ELR (cell line): ENCODE measurements around the gene KIZ.

Experiments used
- DNase-seq: peaks from one replicate; pipeline ENCODE4 v3.0.0-alpha.2; 2015; ENCODE audit warnings: low read depth

Gene KIZ, protein sequence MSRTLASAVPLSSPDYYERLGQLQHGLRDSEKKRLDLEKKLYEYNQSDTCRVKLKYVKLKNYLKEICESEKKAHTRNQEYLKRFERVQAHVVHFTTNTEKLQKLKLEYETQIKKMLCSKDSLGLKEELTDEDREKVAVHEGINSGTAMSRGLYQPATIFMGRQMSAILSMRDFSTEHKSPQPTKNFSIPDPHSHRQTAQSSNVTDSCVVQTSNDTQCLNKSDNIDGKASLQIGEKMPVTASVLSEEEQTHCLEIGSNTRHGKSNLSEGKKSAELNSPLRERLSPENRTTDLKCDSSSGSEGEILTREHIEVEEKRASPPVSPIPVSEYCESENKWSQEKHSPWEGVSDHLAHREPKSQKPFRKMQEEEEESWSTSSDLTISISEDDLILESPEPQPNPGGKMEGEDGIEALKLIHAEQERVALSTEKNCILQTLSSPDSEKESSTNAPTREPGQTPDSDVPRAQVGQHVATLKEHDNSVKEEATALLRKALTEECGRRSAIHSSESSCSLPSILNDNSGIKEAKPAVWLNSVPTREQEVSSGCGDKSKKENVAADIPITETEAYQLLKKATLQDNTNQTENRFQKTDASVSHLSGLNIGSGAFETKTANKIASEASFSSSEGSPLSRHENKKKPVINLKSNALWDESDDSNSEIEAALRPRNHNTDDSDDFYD

DNA sequence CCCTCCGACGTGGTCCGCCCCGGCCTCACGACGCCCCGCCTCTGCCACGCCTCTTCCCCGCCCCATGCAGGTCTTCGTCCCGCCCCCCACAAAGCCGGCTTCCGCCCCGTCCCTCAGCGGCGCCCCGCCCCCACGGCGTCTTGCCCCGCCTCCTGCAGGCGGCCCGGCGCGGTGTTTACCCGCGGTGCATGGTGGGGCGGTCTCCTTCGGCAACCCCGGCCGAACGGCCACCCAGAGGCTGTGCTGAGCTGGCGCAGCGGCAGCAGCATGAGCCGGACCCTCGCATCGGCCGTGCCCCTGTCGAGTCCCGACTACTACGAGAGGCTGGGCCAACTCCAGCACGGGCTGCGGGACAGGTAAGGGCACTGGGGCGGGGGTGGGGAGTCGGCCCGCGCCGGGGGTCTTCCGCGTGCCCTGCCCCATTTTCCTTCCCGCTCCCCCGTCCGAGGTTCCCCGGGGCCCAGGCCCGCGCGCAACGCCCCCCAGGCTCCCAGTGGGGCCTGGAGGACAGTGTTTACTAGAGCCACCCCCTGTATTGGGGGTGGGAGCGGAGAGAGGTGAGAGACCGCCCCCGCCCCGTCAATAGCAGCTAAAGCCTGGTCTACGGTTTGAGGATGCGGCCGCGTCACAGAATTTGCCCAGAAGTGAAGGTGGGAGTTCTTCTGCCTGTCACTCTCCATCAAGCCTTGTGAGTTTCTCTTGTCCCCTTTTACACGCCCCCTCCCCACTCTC is at the start of gene KIZ:
Gene KIZ (plus strand): TSS at position 234 of the 732 bp plus-strand sequence. CDS start 34 bp downstream, at position 268.
- DNase-seq = peak; percentile 94

DNA sequence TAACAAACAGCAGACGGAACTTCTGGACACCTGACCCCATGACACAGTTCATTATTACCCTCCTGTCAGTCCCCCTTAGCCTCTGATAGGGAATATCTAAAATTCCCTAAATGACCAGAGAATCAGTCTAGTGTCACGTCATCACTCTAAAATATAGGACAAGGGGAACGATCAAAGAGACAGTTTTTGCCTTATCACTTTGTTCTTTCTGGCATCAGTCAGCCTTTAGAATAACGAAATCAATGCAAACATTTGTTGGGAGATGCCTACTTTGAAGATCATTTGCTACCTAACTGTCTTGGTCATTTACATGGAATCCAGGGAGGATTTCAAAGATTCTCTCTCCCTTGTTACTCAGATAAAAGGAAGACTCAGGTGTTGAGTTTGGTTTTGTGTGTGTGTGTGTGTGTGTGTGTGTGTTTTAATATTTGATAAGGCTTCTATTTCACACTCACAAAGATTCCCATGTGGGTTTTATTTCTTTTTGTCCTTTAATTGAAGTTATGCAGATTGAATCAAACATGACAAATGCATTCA is 48.0 kb upstream of the KIZ start:
- no peak for DNase-seq

DNA sequence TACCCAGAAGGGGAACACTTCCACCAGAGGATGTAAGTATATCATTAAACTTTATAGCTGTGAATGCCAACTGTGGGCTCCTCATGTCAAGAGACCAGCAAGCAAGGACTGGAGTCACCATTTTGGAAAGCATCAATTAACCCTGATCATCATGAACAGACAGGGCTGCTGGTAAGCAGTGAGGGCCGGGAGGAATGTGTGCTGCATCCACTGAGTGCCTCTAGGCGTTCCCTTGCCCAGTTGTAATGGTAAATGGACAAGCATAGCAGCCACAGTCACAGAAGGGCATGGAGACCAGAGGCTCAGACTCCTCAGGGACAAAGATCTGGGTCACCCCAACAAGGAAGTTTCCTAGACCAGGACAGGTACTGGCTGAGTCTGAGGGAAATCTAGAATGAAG is 43.3 kb upstream of the KIZ start:
- no peak for DNase-seq

DNA sequence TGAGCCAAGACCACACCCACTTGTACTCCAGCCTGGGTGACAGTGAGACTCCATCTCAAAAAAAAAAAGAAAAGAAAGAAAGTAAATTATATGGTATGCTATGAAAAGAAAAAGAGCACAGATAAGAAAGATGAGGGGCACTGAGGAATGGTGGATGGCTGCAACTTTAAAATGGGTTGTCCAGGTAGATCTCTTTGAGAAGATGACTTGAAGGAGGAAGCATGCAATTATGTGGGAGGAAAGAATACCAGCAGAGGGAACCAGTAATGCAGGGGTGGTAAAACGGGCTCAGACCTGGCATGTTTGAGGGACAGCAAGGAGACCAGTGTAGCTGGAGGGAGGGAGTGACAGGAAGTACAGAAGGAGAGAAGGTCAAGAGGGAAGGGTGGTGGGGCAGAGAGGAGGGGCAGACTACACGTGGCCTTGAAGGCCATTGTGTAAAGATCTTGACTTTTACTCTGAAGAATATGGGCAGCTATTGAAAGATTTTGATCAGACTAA is 42.0 kb upstream of the KIZ start:
- DNase-seq = no peak

DNA sequence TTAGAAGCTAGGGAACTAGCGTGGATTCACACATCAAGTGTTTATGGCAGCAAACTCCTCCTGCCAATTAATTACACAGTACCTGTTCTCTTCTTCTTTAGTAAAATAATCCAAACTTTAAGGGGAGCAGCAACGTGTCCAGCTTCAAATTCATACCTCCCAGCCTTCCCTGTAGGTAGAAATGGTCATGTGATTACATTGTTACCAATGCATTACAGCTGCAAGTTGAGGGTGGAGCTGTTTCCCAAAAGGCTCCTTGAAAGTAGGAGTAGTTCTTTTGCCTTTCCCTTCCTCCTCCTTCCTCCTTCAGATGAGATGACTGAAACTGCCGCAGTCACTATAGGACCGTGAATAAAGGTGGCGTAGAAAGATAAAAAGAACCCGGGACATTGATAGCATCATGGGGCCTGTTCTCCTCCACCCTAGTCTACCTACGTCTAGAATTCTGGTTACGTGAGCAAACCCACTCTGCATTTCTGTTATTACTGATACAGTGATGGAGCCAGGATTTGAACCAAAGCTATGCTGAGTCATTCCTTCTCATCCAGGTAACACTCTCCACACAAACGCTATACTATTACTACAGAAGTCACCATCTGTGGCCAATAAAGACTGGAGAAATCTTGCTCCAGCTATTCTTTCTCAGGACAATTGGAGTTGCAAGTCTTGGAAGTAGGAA is 37.9 kb upstream of the KIZ start:
- no peak for DNase-seq

DNA sequence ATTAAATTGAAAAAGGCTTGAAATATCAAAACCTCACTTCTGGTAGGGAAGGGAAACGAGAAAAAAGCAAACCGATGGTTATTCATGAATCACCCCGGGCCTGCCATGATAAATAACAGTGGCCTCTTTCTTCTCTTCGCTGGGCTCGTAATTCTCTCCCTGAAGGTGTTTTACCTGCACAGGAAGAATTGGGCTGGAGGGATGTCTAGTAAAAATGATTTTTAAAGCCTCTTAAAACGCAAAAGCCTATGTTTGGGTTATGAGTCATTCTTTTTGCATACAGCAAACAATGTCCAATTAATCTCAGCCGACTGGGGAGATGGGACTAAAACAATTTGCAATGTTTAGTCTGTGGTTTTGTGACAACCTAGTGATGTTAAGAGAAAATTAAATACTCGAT is 36.5 kb upstream of the KIZ start:
- no peak for DNase-seq

DNA sequence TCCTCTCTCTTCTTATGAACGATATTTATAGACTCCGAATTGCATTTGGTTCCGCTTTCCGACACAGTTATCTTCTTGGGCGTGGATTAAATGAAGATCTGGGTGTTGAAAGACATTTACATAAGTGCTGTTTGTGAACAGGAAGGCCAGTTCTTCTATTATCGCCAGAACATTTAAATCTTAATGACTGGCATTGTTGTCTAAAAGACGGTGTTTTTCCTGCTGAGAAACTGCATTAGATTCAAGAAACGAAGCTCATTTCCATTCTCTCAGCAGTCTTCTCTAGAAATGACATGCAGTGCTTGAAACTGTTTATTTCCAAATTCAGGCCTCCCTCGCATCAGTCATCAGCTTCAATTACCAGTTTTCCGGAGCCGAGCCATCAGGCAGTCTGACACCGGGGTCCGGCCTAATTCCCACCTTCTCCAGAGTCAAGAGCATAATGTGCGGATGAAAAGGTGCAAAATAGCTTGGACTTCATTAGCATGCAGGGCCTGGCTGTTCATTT is 35.7 kb upstream of the KIZ start:
- no peak for DNase-seq

DNA sequence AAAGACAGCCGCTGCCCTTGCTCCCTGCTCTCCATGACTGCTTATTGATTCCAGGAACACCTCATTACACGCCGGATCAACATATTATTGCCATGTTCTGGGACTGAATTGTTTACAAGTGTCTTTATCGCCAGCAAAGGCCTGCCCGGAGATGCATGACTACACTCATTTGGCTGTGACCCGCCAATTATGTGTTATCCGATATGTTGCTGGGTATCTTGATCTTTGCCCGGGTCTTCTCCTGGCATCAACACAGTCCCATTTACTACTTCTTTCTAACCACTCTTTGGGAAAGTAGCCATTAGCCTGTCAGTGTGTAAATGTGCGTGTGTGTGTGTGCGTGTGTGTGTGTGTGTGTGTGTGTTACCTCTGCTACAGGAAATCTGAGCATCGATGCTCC is 35.2 kb upstream of the KIZ start:
- DNase-seq = no peak

DNA sequence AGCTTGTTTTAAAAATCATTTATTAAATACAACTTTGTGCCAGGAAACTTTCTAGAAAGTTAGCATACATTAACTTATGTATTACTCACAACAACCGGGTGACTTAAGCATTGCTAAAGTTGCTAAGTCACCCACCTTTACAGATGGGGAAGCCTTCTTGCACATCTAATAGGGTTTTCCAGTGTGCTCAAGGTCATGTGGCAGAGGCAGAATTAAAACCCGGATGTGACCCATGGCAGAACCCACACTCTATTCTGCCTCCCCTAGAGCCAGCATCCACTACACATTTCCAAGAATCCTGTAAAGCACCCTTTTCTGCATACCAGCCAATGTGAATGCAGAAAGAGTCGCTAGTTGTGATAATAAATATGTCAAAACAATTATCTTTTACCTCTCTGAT is 33.1 kb upstream of the KIZ start:
- DNase-seq = no peak

DNA sequence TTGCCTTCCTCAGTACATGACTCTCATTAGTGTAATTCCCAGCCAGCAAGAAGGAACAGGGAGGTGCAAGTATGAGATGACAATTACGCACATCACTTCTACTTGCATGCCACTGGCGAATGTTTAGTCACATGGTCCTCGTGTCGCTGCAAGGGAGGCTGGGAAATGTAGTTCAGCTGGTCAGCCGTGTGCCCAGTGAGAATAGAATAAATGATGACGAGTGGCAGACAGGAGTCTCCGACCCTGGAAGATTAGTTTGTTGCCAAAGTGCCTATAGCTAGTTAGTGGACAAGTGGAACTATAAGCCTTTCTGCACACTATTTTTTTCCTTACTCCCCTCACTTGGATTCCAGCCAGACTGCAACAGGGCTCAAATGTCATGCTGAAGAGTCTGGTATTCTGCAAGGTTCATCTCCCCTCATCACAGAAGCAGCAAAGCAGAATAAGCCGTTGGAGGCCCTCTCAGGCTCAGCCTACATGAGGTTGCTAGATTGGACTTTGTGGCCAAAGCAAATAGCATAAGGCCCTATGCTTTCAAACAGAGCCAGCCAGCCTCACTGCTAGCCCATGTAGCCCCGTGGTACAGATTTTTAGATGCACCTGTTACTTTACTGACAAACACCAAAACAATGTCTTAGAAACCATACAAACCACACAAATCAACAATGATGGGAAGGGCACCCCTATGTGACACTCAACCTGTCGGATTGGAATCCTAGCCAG is 29.4 kb upstream of the KIZ start:
- DNase-seq = peak; percentile 68

DNA sequence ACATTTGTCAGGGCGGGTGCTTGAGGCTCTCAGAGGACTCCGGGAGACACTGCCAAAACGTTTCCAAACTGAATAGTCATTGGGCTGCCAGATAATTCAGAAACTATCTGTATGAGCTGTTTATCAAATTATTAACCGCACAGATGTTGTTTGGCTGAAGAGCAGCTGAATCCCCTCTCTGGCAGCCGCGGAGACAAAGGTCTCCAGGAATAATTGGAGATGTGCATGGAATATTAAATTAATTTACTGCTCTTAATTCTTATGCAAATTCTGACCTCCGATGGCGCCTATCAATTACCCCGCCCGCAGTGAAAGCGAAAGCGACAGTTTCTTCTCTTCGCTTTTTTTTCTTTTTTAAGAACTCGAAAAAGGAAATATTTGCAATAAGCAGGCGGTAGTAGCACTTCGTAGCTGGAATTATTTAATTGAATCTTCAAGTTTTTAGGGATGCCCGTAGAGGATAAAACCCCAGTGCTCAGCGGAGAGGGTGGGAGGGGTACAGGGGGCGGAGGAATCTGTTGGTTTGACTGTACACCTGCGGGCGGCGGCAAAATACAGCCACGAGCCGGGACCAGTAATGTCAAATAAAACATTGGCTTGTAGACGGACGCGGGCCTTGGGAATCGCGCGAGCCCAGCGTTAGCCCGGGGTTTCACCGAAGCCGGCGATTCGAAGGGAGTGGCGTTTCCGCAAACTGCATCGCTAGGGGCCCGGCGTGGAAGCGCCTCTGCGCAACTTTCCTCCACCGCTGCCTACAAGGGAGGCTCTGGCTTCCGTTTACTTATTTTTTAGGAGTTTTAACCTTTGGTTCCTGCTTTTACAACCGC is 25.9 kb upstream of the KIZ start:
- no peak for DNase-seq

DNA sequence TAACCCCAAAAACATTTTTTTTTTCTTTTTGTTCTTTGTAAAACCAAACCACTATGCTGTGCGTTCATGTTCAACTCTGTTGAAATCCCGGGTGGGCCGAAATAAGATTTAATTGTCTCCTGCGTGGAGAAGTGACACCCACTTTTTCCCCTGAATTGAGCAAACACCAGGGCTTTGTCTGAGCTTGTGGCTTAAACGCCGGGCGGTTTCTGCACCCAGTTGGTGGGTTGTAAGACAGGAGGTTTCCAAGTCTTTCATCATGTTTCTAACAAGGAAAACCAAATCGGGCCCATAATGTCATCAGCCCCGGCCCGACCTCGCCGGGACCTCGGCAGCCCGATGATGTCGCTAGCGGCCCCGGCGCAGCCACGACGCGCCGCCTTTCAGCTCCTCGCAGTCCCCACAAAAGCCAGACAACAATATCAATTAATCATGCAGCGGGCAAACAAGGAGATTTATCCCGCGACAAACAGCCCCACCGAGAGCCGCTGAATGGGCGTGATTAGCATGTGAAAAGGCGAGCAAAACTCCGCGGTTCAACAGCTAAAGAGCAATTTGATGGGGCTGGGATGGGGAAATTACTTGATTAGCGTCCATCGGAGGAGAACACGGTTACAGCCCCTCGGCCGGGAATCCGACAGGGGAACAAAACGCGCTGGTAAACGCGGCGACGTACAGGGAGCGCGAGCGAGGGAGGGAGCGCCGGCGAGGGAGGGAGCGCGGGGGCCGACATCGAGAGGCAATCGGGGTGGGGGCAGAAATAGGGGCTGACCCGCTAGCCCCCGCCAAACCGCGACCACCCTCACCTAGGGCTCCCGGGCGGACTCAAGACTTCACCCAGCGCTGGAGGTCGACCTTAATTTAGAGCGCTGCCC is 25.1 kb upstream of the KIZ start:
- DNase-seq = no peak

DNA sequence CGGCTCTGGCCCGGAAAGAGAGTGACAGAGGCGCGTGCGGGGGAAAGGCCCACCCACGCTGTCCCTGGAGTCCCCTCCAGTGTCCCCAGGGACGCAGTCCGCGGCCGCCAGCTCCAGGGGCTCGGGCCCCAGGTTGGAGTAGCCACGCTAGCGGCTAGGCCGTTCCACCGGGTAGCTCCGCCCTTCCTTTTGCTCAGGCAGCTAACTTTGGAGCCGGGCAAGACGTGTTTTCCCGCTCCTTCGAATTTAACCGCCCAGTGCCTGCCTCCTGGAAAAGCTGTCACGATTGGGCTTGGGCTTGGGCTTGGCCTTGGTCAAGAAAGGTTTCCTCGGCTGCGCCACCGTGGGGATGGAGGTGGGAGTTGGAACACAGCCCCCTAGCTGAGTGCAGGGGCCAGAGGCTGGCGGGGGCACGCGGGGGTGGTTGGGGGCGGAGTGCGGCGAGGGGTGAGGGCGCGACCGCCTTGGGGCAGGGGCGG is 24.4 kb upstream of the KIZ start:
- DNase-seq = no peak

DNA sequence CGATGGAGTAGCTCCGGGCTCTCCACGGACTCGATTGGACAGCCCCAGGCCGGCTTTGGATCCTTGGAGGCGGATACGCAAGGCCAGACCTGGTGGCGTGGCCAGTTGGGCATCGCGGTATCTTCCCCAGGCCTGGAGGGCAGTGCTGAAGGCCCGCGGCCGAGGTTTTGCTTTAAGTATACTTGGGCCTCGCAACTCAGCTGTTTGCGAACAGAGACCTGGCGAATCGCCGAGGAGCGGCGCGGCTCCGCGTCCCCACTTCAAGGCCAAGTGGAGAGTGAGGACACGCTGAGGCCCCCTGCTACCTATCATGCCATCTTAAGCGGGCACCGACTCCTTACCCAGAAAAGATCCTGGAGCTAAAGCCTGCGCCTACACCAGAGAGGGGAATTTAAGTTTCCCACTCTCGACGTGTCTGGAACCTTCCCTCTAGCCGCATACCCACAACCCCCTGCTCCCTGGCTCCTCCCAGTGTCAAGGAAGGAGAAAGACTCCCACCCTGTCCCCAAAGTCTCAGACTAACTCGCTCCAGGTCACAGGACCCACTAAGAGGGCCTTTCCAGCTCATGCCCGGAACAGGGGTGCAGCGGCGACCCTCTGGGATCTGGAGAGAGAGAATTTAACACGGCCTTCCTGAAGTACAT is 23.8 kb upstream of the KIZ start:
- no peak for DNase-seq

DNA sequence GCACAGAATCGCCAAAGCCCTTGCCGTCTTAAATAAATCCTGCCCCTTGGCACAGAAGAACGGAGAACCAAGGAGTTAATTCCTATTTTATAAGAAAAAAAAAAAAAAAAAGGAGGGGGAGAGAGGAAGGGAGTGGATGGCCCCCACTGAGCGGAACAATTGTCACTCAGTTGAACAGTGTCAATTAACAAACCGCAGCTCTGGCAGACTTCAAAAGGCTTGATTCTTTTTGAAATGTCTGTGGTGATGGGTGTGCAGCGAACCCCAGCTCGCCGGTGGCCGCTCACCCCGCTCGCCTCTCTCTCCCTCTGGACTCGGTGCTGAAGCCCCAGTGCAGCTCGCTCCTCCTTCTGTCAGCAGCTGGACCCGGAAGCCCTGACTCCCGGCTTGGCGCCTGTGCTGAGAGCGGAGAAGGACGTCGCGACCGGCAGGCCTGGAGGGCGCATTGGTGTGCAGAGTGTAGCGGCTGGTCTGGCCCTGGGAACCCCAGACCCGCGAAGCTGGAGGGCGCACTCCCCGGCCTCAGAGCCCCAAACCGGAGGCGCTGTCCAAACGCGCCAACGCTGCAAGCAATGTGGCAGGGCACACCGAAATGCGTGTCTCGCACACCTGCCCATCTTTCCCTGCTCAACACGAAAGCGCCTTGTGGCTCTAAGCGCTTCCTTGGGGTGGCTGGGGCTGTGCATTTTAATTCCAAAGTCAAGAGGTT is 23.1 kb upstream of the KIZ start:
- no peak for DNase-seq

DNA sequence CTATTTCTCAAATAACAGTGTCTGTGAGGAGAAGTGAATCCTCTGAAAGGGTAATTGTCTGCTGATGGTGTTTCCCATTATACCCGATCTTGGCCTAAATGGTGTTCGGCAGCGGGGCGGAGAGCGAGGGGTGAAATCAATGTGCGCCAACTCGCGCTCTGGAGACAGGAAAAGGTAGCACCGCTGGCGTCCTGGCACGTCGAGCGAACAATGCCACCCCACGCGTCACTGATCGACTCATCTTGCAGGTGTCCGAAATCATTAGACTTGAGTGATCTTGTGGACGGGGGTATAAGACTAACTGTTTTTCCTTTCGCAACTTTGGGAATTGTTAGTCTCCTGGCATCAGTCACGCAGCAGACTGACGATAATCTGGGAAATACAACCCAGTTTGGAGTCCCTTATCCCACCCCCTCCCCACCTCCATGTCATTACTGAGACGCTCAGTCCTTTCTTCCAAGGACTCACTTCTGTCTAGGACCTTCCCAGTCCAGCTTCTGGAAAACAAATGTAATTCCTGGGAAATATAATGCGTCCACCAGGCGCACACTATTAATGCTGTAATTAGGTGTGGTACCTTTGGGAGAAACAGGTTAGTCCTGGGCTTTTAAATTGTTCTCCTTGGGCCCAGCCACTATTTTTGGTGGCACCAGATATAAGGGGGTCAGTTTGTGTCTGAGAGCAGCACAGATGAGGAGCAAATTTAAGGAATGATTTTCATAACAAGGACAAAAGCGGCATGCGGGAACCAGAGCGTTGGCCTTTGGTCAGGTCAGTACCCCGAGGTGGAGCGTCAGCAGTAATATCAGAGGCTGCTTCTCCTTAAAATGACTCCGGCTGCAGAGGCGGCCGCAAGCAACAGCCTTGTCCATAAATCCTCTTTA is 22.1 kb upstream of the KIZ start:
- DNase-seq = no peak

DNA sequence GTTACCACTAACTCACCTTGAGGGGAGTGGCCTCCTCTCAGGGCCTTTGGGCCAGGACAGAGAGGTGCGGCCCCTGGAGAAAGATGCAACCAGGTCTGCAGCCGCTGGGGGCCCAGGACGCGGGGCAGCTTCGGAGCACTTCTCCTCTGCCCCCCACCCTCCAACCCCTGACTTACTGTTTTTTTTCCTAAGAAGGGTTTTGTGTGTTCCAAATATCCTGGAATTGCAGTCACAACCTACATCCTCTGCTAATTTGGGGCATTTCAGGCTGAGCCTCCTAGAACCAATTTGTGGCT is 21.5 kb upstream of the KIZ start:
- no peak for DNase-seq
